Measurements from ENCODE around the gene SMURF1.

SMURF1 gene

DNA sequence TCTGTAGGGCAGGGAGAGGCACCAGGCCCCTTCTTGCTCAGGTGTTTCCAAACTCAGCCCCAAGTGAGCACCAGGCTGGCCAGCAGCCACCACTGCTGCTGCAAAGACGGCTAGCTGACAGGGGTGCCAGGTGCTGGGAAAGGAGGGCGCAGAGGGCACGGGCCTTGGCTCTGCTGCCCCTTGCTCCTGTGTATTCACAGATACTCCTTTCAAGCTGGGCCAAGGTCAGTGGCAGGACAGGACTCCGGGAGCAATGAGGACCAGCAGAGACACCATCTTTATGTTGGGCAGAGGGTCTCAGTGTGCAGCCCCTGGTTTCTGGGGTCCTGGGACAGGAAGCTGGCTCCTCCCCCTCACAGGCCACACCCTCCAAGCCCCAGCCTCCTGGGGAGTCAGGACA, 110.1 kb downstream of the SMURF1 start:
- H3K27ac ChIP-seq: no peak overlapping the region
- no peak for TF ChIP-seq ZFX (IDR thresholded peaks at IDR 0.05; ENCODE audit: borderline replicate concordance)
- no peak for TF ChIP-seq CTCF (IDR thresholded peaks at IDR 0.05)

DNA sequence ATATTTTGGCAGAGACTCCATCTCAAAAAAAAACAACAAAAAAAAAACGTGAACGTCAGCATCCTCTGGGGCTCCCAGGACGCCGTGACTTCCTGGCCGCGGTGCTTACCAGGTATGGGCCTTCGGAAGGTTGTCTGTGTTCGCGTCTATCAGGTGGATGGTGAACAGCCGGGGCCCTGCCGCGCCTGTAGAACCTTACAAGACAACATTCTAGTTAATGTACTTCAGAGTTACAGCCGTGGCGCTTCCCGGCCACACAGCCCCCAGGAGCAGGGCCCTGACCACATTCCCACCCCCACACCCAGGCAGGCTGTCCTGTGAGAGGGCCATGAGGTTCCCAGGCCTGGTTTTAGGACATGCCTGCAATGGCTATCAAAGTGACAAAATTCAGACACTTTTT, 111.0 kb downstream of the SMURF1 start:
- TF ChIP-seq ZFX (IDR thresholded peaks at IDR 0.05; ENCODE audit: borderline replicate concordance) (no peak), CTCF (IDR thresholded peaks at IDR 0.05) (no peak)
- H3K27ac ChIP-seq: peak overlapping the region; percentile 7; the same call in 1 of the 2 replicates

DNA sequence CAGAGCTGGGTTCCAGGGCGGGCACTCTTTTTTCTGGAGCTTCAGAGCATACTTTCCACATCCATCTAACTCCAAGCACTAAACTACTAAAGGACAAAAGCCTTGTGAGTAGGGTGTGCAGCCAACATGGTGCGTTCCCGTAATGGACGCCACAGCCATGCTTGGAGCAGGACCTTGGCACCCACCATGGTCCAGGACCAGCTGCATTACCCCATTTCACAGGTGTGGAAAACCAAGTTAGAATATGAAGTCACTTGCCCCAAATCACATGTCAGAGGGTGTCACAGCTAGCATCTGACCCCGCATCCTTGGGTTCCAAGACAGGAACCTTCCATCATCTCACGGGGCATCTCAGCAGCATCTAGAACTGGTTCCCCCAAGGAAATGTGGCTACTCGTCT, 112.4 kb downstream of the SMURF1 start:
- H3K27ac ChIP-seq: no peak overlapping the region
- TF ChIP-seq ZFX (IDR thresholded peaks at IDR 0.05; ENCODE audit: borderline replicate concordance): no peak
- TF ChIP-seq CTCF (IDR thresholded peaks at IDR 0.05): no peak

DNA sequence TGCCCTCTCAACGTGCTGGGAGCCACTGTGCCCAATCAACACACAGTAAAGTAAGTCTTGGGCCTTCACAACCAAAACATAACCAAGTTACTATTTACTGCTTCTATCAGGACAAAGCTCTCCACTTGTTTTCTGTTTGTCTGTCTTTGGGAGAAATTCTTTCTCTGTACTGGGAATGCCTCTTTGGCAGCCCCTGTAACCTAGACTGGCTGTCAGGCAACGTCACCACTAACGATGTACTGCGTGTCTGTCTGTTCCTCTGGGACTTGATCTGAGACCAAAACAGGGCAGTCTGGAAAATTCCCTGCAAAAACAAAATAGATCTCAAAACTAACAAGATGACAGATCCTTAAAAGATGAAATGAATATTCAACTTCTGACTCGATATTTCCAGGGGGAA, 113.0 kb downstream of the SMURF1 start:
- TF ChIP-seq CTCF (IDR thresholded peaks at IDR 0.05) (no peak), ZFX (IDR thresholded peaks at IDR 0.05; ENCODE audit: borderline replicate concordance) (no peak)
- no peak overlapping the region for H3K27ac ChIP-seq

- no peak overlapping the region for H3K27ac ChIP-seq
- no peak for TF ChIP-seq ZFX (IDR thresholded peaks at IDR 0.05; ENCODE audit: borderline replicate concordance)
- no peak for TF ChIP-seq CTCF (IDR thresholded peaks at IDR 0.05)
These were observed 113.5 kb downstream of the SMURF1 start for GRCh38 chr7:99030457-99030856.

DNA sequence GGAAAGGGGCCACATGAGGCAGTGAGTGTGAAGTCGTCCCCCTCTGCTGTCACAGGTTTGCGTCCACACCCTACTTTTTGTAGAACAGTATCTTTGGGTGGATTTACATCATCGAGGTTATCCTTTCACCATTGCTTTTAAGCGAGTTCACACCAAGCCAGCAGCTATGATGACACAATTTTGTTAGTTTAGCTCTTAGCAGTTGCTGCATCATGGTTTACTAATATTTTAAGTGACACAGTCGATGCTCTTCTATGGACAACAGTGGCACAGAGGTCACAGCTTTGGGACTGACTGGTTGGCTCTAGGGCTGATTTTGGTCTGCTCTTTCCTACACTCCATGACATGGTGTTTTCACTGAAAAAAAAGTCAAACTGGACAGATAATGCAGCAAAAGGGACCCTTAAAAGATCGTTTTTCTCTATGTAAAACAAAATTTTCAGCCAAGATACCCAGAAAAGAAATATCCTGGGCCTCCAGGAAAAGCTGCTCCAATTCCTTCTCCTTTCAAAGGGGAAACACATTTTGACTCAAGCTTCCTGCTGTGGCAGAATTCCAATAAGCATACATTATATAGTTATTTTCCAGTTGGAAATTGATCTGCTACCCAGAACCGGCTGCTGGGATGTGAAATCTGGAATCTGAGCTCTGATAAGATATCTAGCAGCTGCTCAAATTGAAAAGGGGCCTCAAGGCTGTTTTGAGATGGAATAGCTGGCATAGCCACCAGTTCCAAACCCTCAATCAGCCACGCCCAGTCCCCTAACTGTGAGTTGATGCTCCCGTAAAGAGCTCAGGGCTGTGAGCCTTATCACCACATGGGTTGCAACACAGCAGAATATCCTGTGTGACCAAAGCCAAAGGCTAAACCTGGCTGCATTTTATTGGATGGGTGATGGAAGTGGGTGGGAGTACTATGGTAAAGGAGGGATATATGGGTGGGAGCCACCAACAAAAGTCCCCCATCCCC, 114.2 kb downstream of the SMURF1 start:
- H3K27ac ChIP-seq: no peak overlapping the region
- TF ChIP-seq ZFX (IDR thresholded peaks at IDR 0.05; ENCODE audit: borderline replicate concordance) (no peak), CTCF (IDR thresholded peaks at IDR 0.05) (no peak)

DNA sequence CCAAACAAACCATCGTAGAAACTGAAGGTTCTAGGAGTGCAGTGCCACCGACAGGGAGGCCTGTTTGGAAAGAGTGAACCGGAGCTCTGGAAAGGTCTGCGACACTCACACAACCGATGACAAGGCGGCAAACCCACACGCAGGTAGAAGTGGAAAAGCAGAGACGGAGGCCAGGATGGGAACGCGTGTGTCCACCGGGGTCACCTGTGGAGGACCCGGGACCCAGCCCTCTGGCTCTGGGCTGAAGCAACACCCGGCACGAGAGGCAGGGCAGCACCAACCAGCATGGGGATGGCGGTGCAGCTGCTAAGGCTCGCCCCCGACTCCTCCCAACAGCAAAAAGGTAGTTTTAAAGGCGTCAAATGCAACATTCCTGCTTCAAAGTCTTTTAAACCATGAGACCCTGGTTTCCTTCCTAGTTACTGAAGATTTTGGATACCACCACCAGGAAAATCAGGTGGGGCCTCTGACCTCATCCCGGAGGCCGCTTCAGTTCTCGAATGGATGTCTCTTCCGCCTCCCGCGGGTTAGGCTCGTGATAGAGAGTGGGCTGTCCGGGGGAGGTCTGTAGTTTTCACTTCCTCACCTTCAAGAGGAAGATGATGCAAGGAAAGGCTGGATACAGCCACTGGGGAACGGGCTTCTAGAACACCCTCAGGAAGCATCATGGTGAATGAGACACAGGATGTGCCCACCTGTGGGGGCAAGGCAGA, 115.5 kb downstream of the SMURF1 start:
- no peak overlapping the region for H3K27ac ChIP-seq
- no peak for TF ChIP-seq CTCF (IDR thresholded peaks at IDR 0.05)
- TF ChIP-seq ZFX (IDR thresholded peaks at IDR 0.05; ENCODE audit: borderline replicate concordance): no peak
